Islet of Langerhans (tissue), 1 donor: ENCODE data around the gene PTCD3.

Source experiments
- FAIRE-seq: peaks from one replicate; lab custom pipeline; 2011; peaks lifted over from hg19 to GRCh38; lab: Jason Lieb, UNC

The PTCD3 gene

DNA sequence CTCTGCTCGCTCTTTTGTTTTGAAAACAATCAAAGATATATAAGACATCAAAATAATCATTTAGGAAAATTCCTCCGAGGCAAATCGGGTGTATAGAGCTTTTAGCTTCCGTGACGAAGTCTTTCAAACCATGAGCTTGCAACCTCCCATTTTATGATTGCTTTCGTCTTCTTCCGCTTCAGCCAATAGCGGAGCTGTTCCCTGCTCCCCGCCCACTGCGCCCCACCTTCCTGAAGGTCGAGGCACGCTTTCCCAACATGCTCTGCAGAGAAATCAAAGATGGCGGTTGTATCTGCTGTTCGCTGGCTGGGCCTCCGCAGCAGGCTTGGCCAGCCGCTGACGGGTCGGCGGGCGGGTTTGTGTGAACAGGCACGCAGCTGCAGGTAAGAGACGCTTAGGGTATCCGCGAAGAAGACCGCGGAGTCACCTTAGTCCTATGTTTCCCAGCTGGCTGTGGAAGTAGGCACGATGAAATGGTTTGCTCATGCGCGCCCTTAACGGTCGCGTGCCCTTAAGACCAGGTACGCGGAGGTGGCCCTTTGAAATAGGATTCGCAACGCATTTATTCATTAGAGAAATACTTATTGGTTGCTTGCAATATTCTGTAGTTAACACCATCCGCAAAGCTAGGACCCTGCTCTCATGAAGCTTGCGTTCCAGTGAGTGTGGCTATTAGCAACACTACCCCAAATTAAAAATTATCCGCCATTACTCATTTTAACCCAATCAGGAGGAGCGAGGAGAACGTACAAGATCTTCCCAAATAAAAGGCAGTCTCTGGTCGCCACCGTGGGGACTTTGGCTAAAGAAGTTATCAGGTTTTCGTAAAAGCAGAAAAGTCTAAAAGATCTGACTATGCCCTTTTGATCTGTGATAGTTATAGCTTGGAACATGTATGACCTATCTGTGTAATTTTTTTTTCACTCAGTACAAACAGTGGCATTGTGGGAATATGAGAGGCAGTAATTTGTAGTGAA is at the start of gene PTCD3:
Gene PTCD3, plus strand, starts transcription at position 267 of the 977 bp plus-strand sequence. Its CDS starts 13 bp downstream, at position 280.
- FAIRE-seq: peak; percentile 94

DNA sequence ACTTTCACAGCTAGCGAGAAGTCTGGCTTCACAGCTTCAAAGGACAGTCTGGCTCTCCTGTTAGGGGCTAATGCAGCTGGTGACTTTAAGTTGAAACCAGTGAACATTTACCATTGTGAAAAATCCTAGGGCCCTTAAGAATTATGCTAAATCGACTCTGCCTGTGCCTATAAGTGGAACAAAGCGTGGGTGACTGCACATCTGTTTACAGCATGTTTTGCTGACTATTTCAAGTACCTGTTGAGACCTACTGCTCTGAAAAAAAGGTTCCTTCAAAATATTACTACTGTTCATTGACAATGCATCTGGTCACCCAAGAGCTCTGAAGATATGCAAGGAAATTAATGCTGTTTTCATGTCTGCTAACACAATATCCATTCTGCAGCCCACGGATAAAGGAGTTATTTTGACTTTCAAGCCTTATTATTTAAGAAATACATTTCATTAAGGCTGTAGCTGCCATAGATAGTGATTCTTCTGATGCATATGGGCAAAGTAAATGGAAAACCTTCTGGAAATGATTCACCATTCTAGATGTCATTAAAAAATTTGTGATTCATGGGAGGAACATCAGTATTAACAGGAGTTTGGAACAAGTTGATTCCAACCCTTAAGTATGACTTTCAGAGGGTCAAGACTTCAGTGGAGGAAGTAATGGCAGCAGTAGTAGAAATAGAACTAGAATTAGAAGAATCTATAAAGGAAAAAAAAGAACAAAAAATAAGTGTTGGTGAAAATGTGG is 49.3 kb upstream of the PTCD3 start:
- FAIRE-seq: no peak

DNA sequence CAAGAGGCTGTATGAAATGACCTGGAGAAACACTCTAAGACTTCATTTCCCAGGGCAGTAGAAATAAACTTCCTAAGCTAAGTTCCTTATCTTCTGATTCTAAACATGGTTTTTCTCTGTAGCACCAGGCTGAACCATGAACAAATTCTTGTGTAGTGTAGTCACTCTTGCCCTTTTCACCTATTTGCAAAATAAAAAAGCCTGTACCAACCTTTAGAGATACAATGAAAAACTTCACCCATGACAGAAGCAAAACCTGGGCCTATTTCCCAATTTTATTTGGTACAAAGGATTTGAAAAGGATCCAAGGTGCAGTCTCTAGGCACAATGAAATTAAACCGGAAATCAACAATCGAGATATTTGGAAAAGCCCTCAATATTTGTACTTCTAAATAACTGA is 44.0 kb upstream of the PTCD3 start:
- FAIRE-seq: no peak

DNA sequence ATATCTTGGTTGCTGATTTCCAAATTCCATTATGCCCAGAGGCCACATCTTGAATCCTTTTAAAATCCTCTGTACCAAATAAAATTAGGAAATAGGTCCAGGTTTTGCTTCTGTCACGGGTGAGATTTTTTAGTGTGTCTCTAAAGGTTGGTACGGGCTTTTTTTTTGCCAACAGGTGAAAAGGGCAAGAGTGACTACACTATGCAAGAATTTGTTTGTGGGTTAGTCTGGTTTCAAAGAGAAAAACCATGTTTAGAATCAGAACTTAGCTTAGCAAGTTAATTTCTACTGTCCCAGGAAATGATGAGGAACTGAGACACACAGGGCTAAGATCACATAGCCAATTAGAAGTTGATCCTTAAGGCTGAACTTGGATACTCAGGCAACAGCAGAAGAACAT is 42.0 kb upstream of the PTCD3 start:
- FAIRE-seq: no peak

DNA sequence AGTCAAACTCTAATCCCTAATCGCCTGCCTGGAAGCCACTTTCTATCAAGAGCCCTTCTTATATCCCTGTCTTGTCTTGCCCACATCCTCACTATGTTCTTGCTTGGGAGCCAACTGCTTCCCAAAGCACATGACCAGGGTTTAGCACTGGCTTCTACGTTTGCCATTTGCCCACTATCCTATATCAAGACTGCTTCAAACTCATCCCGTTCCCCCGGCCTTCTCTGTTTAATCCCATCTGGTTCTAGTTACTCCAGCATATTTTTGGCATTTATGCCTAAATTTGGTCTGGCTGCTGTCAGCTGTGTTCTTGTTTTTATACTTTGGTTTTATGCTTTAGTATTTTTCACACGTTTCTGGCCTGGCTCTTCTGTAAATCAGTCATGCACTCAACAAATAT is 40.5 kb upstream of the PTCD3 start:
- FAIRE-seq: no peak

DNA sequence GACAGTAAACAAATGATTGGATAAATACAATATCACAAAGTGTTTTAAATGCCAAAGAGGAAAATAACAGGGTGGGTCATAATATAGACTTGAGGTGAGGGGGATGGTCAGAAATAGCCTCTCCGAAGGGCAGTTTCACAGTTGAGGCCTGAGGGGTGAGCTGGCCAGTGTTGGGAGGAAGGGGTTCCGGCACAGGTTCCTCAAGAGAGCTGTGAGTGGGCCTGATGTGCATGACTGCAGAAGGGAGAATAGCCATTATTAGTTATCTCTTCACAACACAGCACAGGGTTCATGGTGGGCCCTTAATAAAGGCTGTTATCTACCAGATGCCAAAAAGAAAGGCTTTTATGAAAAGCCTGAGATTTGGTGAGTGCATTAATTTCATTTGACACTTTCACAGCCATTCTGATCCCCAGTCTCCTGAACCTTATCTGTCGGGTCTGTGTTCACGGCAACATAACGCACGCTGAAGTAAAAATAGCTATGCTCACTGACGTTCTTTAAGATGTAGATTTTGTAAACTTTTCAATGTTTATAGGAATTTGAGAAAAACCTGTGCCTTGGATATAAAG is 39.9 kb upstream of the PTCD3 start:
- no peak for FAIRE-seq

DNA sequence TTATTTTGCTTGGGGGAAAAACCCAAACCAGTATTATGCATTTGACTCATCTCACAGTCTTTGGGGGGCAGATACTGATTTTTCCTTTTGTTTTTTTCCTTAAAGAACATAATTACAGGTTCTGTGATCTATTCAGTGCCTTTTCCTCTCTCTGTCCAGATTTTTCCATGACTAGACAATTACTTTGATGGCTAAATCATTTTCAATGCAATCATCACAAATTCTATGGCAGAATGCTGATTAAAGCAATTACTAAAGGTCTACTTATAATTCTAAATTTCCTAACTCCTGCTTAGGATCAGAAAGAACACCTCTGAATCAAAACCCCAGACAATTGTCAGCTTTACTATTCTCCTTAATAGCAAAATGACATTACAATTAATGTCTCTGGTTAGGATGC is 39.1 kb upstream of the PTCD3 start:
- FAIRE-seq: no peak

DNA sequence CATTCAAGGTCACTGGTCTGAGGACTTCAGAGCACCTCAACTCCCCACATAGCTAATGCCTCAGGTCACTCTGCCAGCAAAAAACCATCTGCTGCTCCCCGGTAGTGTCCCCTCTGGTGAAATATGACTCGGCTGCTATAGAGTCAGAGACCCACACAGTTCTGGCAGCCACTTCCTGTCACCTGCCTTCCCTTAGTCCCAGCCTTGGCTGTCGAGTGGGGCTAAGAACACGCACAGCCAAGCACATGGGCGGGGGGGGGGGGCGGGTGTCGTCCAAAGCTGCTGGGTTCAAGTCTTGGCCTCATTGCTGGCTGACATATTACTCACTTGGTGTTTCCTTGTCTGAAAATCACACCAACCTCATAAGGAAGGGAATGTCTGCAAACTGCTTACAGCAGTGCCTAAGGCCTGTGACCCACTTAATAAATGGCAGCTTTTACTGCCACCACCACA is 37.9 kb upstream of the PTCD3 start:
- FAIRE-seq: no peak

DNA sequence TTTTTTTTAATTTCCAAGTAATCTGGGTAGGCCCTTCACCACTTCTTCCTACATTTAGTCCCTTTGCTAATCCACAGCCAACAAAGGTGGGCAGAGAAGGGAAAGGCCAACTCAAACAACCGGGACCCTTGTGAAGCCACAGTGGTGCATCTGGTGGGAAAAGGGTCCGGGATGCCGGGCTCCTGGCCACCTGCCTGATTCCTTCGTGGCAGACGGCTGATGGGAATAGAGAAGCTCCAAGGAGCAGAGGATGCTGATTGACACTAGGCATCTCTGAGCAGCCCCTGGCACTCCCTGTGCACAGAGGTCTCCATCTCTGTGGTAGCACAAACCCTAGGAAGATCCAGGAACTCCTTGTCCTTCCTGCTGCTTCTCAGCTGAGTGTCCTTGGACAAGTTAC is 37.4 kb upstream of the PTCD3 start:
- FAIRE-seq: no peak

DNA sequence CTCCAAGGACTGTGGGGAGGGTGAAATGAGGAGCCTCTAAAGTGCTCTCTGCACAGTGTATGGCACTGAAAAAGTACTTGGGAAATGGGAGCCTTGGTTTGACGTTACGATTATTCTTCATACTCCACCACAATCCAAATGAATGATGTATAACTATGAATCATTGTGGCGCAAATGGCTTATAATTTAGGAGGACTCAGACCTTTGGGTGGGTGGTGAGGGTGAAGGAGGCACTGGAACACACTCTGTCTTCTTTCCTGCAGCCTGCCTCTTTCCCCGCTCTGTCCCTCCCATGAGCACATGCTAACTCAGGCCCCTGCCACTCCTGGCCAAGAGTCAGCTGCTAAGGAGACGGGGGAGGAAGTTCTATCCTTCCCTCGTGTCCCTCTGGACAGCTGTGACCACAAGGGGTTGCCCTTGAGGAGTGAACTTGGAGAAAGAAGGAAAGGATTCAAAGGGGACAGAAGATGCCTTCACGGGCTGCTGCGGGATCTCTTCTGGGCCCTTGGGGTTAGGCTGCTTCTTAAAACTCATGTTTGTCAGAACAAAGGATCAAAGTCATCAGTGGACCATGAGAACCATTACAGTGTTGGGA is 36.8 kb upstream of the PTCD3 start:
- no peak for FAIRE-seq

DNA sequence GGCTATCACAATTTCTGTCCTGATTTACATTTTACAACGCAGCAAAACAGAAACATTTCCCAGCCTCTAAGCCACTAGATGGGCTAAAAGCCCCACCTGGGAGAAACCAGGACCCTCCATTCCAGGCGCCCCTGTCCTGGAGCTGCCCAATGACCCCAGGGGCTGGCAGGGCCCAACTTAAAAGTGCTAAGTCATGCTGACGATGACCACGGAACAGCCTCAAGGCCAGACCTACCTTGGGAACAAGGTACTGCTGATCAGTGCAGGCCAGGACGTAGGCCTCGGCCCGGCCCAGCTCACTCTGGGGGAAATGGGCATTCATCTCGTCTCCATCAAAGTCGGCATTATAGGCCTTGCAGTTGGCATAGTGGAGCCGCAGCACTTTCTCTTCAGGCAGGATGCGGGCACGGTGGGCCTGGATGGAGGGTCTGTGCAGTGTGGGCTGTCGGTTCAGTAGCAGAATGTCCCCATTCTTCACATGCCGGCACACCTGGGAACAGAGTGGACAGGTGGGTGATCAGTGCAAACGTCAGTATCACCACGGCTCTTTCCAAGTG is 36.2 kb upstream of the PTCD3 start:
- no peak for FAIRE-seq

DNA sequence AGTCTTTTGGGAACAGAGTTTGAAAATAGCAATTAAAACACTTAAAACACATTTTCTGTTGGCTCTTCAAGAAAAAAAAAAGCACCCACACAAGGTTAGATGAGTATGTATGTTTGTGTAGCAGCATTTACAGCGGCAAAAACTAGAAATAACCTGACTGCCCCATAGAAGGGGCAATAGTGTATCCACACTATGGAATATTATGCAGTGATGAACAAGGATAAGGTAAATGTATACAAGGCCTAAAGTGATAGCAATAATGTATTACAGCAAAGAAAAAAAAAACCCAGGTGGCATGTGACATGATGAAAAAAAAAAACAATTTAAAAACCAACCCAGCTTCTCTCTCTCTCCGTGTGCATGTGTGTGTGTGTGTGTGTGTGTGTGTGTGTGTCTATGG is 35.2 kb upstream of the PTCD3 start:
- no peak for FAIRE-seq

DNA sequence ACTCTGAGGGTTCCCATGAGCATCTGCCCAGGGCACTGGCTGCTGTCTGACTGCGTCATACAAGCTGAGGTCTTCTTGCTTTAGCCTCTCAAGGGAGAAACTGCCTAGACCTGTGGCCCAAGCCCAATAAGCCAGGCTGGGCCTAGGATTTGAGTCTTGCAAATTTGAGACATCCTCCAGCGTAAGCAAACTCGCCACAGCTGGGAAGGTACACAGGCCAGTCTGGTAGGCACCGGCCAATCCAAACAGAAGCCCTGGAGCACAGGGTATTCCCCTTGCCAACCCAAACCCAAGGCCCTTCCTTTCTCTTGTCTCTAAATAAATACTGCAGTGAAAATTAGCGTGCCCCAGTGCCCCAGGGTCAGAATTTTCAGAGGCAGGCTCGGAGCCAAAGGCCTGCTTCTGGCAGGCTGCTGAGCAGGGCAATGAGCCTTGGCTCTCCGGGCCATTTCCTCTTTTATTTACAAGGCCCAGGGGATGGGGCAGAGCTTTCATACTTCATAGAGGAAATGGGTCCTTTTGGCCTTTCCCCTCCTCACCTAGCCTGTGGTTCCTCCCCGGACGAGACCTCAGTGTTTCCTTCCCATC is 33.7 kb upstream of the PTCD3 start:
- peak; percentile 84 for FAIRE-seq

DNA sequence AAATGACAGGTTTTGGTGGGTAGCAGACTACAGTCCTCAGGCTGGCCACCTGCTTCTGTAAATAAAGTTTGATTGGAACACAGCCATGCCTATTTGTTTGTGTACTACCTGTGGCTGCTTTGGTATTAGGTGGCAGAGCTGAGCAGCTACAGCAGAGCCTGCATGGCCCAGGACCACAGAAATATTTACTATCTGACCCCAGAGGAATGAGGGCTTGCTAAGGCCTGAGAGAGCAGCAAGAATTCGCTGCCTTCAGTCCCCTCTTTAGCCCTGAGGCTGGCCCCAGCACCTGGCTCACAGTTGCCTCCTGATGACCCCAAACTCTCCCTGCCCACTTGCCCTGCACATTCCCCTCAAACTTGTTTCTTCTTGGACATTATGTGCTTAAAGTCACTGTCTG is 32.8 kb upstream of the PTCD3 start:
- FAIRE-seq: no peak

DNA sequence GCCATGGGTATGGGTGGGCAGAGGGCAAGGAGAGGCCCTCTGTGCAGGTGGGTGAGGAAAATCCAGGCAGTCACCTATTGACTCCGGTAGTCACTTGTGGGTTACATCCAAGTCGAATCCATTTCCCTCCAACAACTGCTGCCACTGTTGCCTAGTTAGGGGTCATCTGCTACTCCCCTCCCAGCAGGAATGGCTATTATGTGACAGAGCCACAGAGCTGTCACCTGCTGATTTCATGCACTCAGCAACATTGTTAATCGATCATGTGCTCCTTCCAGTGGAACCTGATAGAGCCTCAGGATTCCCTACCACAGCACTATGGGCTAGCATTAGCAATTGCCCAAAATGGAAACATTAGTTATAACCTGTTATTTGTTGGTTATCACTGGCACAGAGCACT is 31.8 kb upstream of the PTCD3 start:
- FAIRE-seq: no peak

DNA sequence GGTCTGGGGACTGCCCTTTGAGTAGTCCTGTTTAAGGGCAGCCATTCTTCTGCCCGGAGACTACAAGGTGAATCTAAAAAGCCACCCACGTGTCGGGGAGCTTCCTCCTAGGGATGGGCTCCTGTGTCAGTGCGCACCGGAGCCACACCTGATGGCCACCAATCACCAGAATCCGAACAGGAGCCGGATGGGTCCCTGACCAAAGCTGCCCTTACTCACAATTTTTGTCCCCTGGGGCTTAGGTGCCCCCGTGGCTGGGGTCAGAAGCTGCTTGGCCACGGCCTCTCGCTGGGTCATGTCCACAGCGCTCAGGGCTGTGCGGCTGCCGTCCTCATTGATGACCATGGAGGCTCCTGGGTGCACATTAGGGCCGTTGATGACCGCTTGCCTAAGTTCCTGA is 31.2 kb upstream of the PTCD3 start:
- no peak for FAIRE-seq

DNA sequence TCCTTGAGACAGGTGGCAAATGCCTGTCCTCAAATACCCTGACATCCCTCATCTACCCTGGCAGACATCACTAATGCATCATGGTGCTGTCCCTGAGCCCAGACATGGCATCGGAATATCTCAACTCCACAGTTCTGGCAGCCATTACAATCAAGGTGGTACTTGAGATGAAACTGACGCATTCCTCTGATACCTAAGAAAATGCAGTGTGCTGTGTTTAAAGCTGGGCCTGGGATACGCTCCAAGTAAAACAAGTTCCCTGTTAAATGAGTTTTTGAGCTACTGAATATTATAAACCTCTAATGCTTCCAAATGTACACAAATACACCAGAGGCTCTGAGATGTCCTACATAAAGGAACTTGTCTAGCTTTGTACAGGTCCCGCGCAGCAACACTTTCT is 30.1 kb upstream of the PTCD3 start:
- FAIRE-seq: no peak

DNA sequence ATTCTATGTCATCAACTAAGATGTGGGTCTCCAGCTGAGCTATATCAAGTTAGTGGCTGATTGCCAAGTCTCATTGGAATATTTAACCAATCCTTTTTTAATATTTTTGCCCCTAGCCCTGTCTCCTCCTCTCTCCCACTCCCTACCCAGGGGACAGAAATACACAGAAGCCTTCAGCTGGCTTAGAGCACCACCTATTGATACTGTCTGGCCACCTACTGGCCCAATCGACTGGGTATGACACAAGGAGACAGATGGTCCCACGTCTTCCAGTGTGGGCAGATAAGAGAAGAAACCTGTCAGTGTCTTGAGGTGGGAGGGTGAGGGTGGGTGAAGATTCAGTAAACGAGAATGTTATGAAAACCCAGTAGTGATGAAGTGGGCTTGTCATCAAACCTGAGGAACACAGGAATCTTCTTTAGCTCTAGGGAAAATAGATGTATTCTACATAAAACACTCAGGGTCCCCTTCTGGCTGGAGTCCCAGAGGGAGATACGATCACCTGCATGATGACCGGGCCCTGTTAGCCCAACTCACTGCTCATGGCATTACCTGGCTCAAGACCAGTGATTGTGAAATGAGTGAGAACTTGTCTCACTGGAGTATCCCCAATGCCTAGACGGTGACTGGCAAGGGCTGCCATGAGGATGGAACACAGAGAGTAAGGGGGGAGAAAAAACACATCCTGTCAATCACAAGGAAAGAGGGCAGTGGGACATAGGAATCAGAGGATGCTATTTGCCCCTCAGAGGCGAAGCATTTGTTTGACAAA is 27.1 kb upstream of the PTCD3 start:
- no peak for FAIRE-seq

DNA sequence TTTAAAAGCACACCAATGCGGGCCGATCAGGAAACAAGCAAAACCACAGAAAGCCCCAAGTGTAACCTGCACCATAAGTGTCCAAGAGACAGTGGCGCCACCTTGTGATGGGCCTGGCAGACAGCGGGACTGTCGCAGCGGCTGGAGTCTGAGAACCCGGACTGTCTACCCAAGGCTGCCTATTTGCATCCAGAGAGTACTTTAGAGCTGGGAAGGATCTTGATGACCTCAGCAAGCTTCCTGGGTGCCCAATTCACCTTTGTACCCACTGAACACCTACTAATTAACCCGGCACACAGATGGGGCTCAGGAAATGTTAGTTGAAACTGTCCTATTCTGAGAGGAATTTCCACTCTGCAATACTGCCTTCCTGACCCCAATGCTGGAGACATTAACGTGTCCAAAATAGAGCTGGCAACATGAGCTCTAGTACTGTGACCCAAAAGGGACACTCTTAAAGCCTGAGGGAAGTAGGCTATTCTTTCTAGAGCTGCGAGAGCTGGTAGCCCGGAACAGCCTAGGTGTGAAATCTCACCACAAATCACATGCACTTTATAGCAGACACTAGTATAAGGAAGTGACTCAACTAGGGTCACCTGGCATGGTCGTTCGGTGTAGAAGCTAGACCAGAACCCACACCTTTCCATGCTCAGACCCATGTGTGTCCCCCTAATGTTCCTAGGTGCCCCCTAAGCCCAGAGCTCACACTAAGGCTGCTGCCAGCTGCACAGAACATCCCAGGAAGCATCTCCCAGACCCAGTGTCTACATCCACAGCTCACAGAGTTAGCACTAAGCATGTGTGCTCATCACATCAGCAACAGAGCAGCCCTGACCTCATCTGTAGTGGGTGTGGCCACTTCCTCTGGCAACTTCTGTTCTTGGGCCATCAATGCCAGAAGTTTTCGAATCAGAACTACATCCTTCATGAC is 25.8 kb upstream of the PTCD3 start:
- no peak for FAIRE-seq

DNA sequence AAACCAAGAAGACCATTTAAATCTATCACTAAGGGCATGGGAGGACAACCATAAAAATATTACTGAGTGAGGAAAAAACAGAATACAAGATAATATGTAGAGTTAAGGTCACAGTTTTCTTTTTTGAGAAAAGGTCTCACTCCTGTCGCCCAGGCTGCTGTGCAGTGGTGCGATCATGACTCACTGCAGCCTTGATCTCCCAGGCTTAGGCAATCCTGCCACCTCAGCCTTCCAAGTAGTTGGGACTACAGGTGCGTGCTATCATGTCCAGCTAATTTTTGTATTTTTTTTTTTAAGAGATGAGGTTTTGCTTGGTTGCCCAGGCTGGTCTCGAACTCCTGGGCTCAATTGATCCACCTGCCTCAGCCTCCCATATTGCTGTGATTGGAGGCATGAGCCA is 24.3 kb upstream of the PTCD3 start:
- no peak for FAIRE-seq
